KBM-7 (cell line): ENCODE measurements around the gene PRDM16.
A peak's percentile ranks its signal among the peaks of the same experiment; 100 is the strongest.

ENCODE experiments used
- DNase-seq: peaks from one replicate; pipeline ENCODE4 v3.0.0-alpha.2; 2015
- in situ Hi-C: fragments of 300-500 bp; cut with MboI; formaldehyde crosslinking; loops from 2 replicates; pipeline ENCODE4 v1.14.3; 2020; ENCODE audit warnings: low sequenced_read_pairs, low pct_unique_long_range_greater_than_20kb, mixed read lengths

PRDM16 gene

GRCh38 chr1:3477241-3477995, 408.4 kb downstream of the PRDM16 start:
- DNase-seq, result no peak
- in situ Hi-C loops, result no loop called here

GRCh38 chr1:3478187-3478586, 409.2 kb downstream of the PRDM16 start:
- in situ Hi-C loops, result no loop called here

GRCh38 chr1:3479511-3480368, 410.7 kb downstream of the PRDM16 start:
- no peak for DNase-seq
- in situ Hi-C loops, result no loop called here

More at GRCh38 chr1:3478187-3478586, 409.2 kb downstream of the PRDM16 start:
- no peak for DNase-seq

- no peak for DNase-seq
- in situ Hi-C loops, result no loop called here
These were observed 411.3 kb downstream of the PRDM16 start for GRCh38 chr1:3480369-3480719.

- in situ Hi-C loops, result no loop called here
- DNase-seq, result no peak
These were observed 412.0 kb downstream of the PRDM16 start for GRCh38 chr1:3481046-3481445.

- no peak for DNase-seq
- in situ Hi-C loops, result no loop called here
These were observed 412.9 kb downstream of the PRDM16 start for GRCh38 chr1:3481836-3482375.

GRCh38 chr1:3482378-3482849, 413.4 kb downstream of the PRDM16 start:
- peak; percentile 34 for DNase-seq
- in situ Hi-C loops, result no loop called here

- DNase-seq, result no peak
- in situ Hi-C loops, result no loop called here
These were observed 414.4 kb downstream of the PRDM16 start for GRCh38 chr1:3483380-3483779.

- DNase-seq, result peak; percentile 50
- in situ Hi-C loops, result no loop called here
These were observed 414.9 kb downstream of the PRDM16 start for GRCh38 chr1:3483801-3484444.

- DNase-seq, result no peak
- in situ Hi-C loops, result no loop called here
These were observed 416.0 kb downstream of the PRDM16 start for GRCh38 chr1:3485016-3485415.
